Mesodermal cell (in vitro differentiated cells): ENCODE measurements around the gene CEP350. TPM values are rescaled to one million over a fixed set of nuclear protein-coding genes. Genes with fewer than 3 reads are reported as not detected.

Source experiments
- H3K27ac ChIP-seq: 2 replicates; pipeline ENCODE4 v1.7.0; 2013; ENCODE audit warnings: mild to moderate bottlenecking, low read depth, low read length, moderate library complexity; ENCODE audit not compliant: severe bottlenecking
- H3K36me3 ChIP-seq: 2 replicates; pipeline ENCODE4 v1.7.1; 2013; ENCODE audit warnings: mild to moderate bottlenecking, low read length, moderate library complexity; ENCODE audit not compliant: control insufficient read depth, insufficient read depth
- H3K4me1 ChIP-seq: one replicate; pipeline ENCODE4 v1.7.1; 2013; ENCODE audit warnings: mild to moderate bottlenecking, low read length; ENCODE audit not compliant: insufficient read depth, control insufficient read depth, poor library complexity, severe bottlenecking
- H3K4me3 ChIP-seq: 2 replicates; pipeline ENCODE4 v1.7.0; 2013; ENCODE audit warnings: low read length, control low read depth, mild to moderate bottlenecking; ENCODE audit not compliant: insufficient read depth, poor library complexity, severe bottlenecking; ENCODE audit errors: extremely low read depth
- H3K9me3 ChIP-seq: 2 replicates; pipeline ENCODE4 v1.7.1; 2013; ENCODE audit warnings: mild to moderate bottlenecking, low read length, moderate library complexity; ENCODE audit not compliant: control insufficient read depth
- WGBS, 2 experiments: methylation state at CpG; one replicate each; pipeline ENCODE4 v1.1.5; 2013; ENCODE audit warnings: missing lambda C conversion rate in 2 of 2; ENCODE audit not compliant: insufficient coverage in 2 of 2; 5-methylcytosine and 5-hydroxymethylcytosine counted together
- polyA plus RNA-seq, 2 experiments: library from polyadenylated mRNA; stranded (reverse); fragments of 50-300 nt; gene quantifications; one replicate each; pipeline ENCODE4 v1.2.3, GENCODE V29; 2013

CEP350 gene, protein sequence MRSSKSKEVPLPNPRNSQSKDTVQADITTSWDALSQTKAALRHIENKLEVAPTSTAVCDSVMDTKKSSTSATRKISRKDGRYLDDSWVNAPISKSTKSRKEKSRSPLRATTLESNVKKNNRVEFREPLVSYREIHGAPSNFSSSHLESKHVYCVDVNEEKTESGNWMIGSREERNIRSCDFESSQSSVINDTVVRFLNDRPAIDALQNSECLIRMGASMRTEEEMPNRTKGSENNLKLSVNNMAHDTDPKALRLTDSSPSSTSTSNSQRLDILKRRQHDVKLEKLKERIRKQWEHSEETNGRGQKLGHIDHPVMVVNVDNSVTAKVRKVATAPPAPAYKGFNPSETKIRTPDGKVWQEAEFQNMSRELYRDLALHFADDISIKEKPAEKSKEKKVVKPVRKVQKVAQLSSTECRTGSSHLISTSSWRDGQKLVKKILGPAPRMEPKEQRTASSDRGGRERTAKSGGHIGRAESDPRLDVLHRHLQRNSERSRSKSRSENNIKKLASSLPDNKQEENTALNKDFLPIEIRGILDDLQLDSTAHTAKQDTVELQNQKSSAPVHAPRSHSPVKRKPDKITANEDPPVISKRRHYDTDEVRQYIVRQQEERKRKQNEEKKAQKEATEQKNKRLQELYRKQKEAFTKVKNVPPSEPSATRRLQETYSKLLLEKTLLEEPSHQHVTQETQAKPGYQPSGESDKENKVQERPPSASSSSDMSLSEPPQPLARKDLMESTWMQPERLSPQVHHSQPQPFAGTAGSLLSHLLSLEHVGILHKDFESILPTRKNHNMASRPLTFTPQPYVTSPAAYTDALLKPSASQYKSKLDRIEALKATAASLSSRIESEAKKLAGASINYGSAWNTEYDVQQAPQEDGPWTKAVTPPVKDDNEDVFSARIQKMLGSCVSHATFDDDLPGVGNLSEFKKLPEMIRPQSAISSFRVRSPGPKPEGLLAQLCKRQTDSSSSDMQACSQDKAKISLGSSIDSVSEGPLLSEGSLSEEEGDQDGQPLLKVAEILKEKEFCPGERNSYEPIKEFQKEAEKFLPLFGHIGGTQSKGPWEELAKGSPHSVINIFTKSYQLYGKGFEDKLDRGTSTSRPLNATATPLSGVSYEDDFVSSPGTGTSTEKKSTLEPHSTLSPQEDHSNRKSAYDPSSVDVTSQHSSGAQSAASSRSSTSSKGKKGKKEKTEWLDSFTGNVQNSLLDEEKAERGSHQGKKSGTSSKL (N-terminal part only)
- polyA plus RNA-seq (2013, experiment 1 of 2), result 19.9 TPM
- 19.5 TPM for polyA plus RNA-seq (2013, experiment 2 of 2)

DNA sequence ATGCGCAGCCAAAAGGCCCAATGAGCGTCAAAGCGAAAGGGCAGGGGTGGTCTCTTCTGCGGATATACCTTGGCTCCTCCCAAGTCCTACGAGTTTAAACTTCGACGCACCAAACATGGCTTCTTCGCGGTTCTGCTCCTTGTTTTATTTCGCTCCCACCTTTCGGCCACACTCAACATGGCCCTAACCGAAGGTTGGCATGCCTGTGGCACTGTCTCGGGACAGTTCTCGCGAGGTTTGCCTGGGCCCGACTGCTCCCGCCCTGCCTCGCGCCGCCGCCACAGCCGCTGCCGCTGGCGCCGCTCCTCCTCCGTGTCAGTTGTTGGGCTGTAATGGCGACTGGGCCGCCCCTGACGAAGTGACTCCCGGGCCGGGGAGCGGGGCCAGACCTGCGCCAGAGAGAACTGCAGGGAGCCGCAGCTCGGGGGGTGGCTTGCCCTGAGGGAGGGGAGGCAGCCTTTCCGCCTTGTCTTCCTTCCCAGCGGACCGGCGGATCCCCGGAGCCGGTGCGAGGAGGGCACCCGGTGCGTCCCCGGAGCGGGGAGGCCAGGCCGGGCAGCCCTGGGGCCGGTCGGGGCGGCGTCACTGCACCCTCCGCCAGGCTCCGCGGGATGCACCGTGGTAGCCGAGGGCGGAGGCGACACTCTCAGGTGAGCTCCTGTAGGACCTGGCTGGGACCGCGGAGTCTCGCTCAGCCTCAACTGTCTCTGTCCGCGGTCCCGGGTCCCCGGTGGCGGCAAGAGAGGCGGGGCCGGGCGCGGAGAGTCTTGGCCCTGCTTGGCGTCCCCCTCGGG is at the start of gene CEP350:
CEP350 (plus strand) TSS at position 318 of the 794 bp plus-strand sequence. CDS start 31,372 bp downstream, outside the sequence.
- H3K36me3 ChIP-seq, result no peaks in the 10 kb centered on the region
- 0% methylated on average over 58 to 69 of the region's 72 CpGs for WGBS, 2 experiments
- H3K27ac ChIP-seq, result peak within 1 kb of the TSS; percentile 86
- H3K4me1 ChIP-seq, result no peaks in the 10 kb centered on the region
- H3K4me3 ChIP-seq, result peak within 1 kb of the TSS; percentile 85
- no peaks in the 10 kb centered on the region for H3K9me3 ChIP-seq

DNA sequence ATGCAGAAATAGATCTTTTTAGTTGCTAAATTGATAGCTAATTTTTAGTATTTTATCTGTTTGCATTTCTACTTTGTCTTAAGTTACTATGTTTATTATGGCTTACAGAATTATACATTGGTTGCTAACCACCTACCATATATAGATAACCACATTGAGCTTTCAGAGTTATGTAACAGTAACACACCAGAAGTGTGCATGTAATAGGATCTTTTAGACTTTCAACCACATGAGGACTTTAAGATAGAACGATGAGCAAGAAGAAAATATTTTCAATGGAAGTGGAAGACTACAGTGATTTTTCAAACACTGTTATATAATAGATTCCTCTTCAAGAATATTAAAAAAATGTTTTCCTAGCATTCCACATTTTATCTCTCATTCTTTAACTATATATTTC is 43.7 kb upstream of the CEP350 start:
- Histone ChIP-seq H3K4me3 (no peak overlapping the region), H3K4me1 (no peaks in the 10 kb centered on the region), H3K27ac (no peak overlapping the region), H3K9me3 (no peaks in the 10 kb centered on the region), H3K36me3 (peaks cover 54% of the 10 kb centered on the region)
- WGBS, 2 experiments, result no CpG with 5 or more reads among the region's 1 CpG

DNA sequence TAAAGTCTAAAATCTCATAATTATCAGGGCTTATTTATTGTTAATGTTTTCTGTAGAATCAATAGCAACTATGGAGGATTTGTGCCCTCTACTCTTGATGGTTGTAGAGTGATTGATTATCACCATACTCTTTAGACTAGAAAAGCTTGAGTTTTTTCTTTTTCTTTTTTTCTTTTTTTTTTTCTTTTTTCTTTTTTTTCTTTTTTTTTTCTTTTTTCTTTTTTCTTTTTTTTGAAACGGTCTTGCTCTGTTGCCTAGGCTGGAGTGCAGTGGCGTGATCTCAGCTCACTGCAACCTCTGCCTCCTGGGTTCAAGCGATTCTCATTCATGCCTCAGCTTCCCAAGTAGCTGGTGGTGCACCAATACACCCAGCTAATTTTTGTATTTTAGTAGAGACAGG is 42.8 kb upstream of the CEP350 start:
- no peak overlapping the region for H3K27ac ChIP-seq
- H3K4me1 ChIP-seq, result no peaks in the 10 kb centered on the region
- H3K9me3 ChIP-seq, result no peaks in the 10 kb centered on the region
- peaks cover 54% of the 10 kb centered on the region for H3K36me3 ChIP-seq
- WGBS, 2 experiments, result 100% methylated on average over 2 of the region's 3 CpGs; no CpG with 5 or more reads in 1 of the 2 experiments
- no peak overlapping the region for H3K4me3 ChIP-seq

DNA sequence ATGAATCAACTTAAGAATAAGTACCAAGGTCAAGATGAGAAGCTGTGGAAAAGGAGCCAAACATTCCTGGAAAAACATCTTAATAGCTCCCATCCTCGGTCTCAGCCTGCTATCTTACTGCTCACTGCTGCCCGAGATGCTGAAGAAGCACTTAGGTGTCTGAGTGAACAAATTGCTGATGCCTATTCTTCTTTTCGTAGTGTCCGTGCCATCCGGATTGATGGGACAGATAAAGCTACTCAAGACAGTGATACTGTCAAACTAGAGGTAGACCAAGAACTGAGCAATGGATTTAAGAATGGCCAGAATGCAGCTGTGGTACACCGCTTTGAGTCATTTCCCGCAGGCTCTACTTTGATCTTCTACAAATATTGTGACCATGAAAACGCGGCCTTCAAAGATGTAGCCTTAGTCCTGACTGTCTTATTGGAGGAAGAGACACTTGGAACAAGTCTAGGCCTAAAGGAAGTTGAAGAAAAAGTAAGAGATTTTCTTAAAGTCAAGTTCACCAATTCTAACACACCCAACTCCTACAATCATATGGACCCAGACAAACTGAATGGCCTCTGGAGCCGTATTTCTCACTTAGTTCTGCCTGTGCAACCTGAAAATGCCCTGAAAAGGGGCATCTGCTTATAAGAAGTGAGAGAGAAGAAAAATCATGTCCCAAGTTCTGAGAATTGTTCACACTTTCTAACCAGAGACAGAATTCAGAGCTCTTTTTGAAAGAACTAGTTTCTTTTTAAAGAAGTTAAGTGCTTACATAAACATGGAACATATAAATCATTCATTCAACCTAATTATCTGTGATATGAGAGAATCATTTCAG is 36.8 kb upstream of the CEP350 start:
- Histone ChIP-seq H3K36me3 (peaks cover 43% of the 10 kb centered on the region), H3K4me1 (peaks cover 4% of the 10 kb centered on the region), H3K4me3 (no peak overlapping the region), H3K9me3 (no peaks in the 10 kb centered on the region), H3K27ac (no peak overlapping the region)
- WGBS, 2 experiments, result 89 to 97% methylated on average over 6 to 8 of the region's 10 CpGs

DNA sequence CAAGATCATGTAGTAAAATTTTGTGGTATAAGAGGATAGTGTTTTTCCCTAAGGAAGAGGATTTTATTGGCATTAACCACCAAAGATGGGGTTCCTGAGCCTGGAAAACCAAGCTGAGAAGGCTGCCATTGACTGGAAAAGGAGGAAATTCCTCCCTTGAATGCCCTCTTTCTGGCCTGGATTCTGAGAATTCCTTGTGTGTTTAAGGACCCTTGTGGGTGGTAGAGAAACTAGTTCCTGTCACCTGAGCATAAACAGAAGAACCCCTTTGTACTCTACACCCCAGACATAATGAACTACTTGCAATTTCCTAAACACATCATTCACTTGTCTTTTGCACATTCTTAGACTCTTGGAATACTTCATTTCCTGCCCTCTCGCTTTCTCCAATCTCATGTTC is 33.1 kb upstream of the CEP350 start:
- peaks cover 17% of the 10 kb centered on the region for H3K36me3 ChIP-seq
- peaks cover 4% of the 10 kb centered on the region for H3K4me1 ChIP-seq
- H3K27ac ChIP-seq, result peak overlapping the region; percentile 47
- H3K4me3 ChIP-seq, result no peak overlapping the region
- no peaks in the 10 kb centered on the region for H3K9me3 ChIP-seq
- WGBS, 2 experiments, result 88 to 100% methylated on average over 1 of the region's 1 CpG

DNA sequence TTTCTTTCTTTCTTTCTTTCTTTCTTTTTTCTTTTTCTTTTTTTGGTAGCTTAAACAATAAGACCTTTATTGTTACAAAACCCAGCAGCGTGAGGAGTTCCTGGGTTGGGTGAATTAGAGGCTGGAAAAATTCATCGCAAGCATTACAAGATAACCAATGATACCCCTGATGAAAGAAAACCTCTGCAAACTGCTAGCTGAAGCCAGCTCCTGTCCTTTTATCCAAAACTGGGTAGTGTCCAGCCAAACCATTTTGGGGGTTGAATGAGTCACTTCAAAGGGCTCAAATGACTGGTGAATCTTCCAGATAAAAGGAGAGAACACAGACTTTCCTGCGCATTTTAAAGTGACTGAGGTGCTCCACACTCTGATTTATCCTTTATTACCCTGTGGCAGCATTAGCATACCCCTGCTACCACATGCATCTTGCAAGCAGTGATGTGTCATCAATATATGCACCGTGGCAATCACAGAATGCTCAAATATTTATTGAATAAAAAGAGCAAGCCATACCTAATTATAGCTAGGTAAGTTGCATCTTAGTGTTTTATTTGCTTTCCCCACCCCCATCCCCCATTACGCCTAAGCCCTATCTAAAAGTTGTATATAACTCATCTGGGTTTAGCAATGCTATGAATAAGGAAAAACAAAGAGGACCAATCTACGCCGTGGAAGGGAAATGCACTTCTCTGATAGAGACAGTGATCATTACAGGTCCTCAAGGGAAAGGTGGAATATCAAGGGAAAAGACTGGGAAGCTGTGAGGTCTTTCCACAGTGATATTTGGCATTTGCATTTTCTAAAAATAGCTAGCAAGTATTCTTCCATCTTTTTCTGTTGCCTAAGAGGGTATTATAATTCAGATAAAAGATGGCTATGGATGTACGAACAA is 32.4 kb upstream of the CEP350 start:
- Histone ChIP-seq H3K4me3 (no peak overlapping the region), H3K27ac (peak overlapping the region; percentile 47)
- WGBS, 2 experiments, result 71 to 92% methylated on average over 3 to 4 of the region's 8 CpGs

DNA sequence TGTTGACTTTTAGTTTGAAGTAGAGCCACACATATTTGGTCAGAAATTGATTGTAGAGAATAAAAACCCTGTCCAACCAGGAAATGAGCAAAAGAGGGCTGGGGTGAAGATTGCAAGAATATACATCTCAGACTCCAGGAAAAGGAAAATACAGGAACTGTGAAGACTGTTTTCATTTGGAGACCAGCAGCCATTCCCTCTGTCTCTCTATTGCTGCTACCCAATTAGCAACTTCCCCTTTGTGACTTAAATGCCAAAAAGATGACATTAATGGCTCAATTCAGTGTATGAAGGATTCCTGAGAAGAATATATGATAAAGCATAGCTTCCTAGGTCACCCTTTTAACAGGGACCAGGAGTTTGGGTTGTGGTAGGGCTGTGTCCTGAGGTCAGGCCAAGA is 31.6 kb upstream of the CEP350 start:
- Histone ChIP-seq H3K27ac (no peak overlapping the region), H3K4me1 (peaks cover 4% of the 10 kb centered on the region), H3K9me3 (no peaks in the 10 kb centered on the region), H3K4me3 (no peak overlapping the region), H3K36me3 (peaks cover 8% of the 10 kb centered on the region)

More for the DNA sequence above, 32.4 kb upstream of the CEP350 start:
- H3K9me3 ChIP-seq, result no peaks in the 10 kb centered on the region
- H3K36me3 ChIP-seq, result peaks cover 16% of the 10 kb centered on the region
- H3K4me1 ChIP-seq, result peaks cover 4% of the 10 kb centered on the region

DNA sequence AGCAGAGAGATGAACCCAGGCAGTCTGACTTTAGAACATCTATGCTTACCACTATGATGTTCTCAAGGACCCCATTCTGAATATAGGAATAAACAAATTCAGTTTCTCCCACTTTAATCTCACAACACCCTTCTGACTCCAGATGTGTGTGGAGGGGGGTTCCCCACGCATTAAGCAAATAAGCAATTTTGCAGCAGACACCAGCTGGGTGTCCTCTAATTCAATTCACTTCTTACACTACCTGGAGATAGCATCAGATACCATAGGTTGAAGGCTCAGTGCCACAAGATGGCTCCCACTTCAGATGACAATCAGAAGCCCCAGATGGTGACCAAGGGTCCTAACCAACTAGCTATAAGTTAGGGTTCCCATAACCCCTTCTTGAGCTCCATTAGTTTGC is 30.3 kb upstream of the CEP350 start:
- H3K4me1 ChIP-seq, result peaks cover 4% of the 10 kb centered on the region
- WGBS, 2 experiments, result 83% methylated on average over 1 of the region's 1 CpG; no CpG with 5 or more reads in 1 of the 2 experiments
- H3K9me3 ChIP-seq, result no peaks in the 10 kb centered on the region
- H3K27ac ChIP-seq, result no peak overlapping the region
- H3K36me3 ChIP-seq, result peaks cover 2% of the 10 kb centered on the region
- H3K4me3 ChIP-seq, result no peak overlapping the region

DNA sequence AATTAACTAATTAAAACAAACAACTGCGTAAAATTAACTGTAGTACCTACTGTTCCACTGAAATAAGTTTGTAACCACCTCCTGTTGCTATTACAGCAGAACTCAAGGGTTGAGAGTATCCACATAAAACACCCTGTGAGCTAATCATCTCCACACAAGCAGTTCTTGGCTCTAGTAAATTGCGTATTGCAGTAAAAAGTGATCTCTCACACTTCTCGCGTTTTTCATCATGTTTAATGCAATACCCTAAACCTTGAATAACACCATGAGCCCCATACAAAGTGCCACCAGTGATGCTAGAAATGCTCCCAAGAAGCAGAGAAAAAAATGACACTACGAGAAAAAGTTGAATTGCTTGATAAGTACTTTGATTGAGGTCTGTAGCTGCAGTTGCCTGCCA is 29.3 kb upstream of the CEP350 start:
- peaks cover 8% of the 10 kb centered on the region for H3K4me1 ChIP-seq
- H3K4me3 ChIP-seq, result no peak overlapping the region
- H3K9me3 ChIP-seq, result no peaks in the 10 kb centered on the region
- H3K36me3 ChIP-seq, result no peaks in the 10 kb centered on the region
- 96% methylated on average over 4 of the region's 5 CpGs for WGBS, 2 experiments
- no peak overlapping the region for H3K27ac ChIP-seq
